RPMI7951 (cell line): ENCODE data around the gene ITIH5. TPM values are rescaled to one million over a fixed set of nuclear protein-coding genes. Genes with fewer than 3 reads are reported as not detected.

Experiments used
- DNase-seq: peaks from one replicate; pipeline ENCODE4 v3.0.0-alpha.2; 2012; ENCODE audit warnings: low read depth
- total RNA-seq: library from RNA; depleted of rRNA; stranded (reverse); fragments of >200 nt; shearing (Covaris generic); gene quantifications from 2 replicates; pipeline ENCODE4 v1.2.3, GENCODE V29; 2014

ITIH5 gene
- total RNA-seq, 1 experiment from 2014 or later: 7.7 TPM

- DNase-seq: no peak
Measured at GRCh38 chr10:7634142-7634894, 32.4 kb downstream of the ITIH5 start.

- no peak for DNase-seq
Measured at GRCh38 chr10:7626283-7626682, 40.5 kb downstream of the ITIH5 start.

- no peak for DNase-seq
Measured at GRCh38 chr10:7625836-7626235, 40.9 kb downstream of the ITIH5 start.

GRCh38 chr10:7625009-7625408, 41.8 kb downstream of the ITIH5 start:
- no peak for DNase-seq

GRCh38 chr10:7622969-7623368, 43.8 kb downstream of the ITIH5 start:
- no peak for DNase-seq

- DNase-seq: no peak
Measured at GRCh38 chr10:7618461-7618860, 48.3 kb downstream of the ITIH5 start.

- no peak for DNase-seq
Measured at GRCh38 chr10:7611909-7612308, 54.9 kb downstream of the ITIH5 start.

GRCh38 chr10:7610651-7611389, 55.9 kb downstream of the ITIH5 start:
- DNase-seq: no peak

GRCh38 chr10:7610026-7610425, 56.7 kb downstream of the ITIH5 start:
- no peak for DNase-seq

GRCh38 chr10:7609556-7609955, 57.2 kb downstream of the ITIH5 start:
- DNase-seq: no peak

GRCh38 chr10:7608001-7608400, 58.8 kb downstream of the ITIH5 start:
- DNase-seq: no peak

- no peak for DNase-seq
Measured at GRCh38 chr10:7606951-7607404, 59.8 kb downstream of the ITIH5 start.

- DNase-seq: peak; percentile 6
Measured at GRCh38 chr10:7605565-7606295, 61.0 kb downstream of the ITIH5 start.

GRCh38 chr10:7601023-7601656, 65.6 kb downstream of the ITIH5 start:
- no peak for DNase-seq

GRCh38 chr10:7598771-7599170, 68.0 kb downstream of the ITIH5 start:
- DNase-seq: no peak

- DNase-seq: peak; percentile 27
Measured at GRCh38 chr10:7596356-7596755, 70.4 kb downstream of the ITIH5 start.

- DNase-seq: no peak
Measured at GRCh38 chr10:7593905-7594304, 72.9 kb downstream of the ITIH5 start.

GRCh38 chr10:7593063-7593462, 73.7 kb downstream of the ITIH5 start:
- no peak for DNase-seq

- DNase-seq: no peak
Measured at GRCh38 chr10:7592627-7593026, 74.1 kb downstream of the ITIH5 start.

- DNase-seq: no peak
Measured at GRCh38 chr10:7590271-7590670, 76.5 kb downstream of the ITIH5 start.

- no peak for DNase-seq
Measured at GRCh38 chr10:7589748-7590147, 77.0 kb downstream of the ITIH5 start.

GRCh38 chr10:7587865-7588188, 78.9 kb downstream of the ITIH5 start:
- no peak for DNase-seq
